Common myeloid progenitor, CD34-positive (primary cell): ENCODE data around the gene DDI2.

Experiments used
- CTCF ChIA-PET: fragments of 350-600 bp; sonication (Branson Sonifier 250); formaldehyde crosslinking; loops from one replicate; lab custom pipeline; 2021; ENCODE audit warnings: antibody characterized with exemption; lab: Charles Lee
- POLR2A ChIA-PET: fragments of 350-600 bp; sonication (Branson Sonifier 250); formaldehyde crosslinking; loops from one replicate; lab custom pipeline; 2021; ENCODE audit warnings: antibody characterized with exemption; lab: Charles Lee
- DNase-seq, 3 donors: peaks; one replicate each; pipeline versions ENCODE4 v3.0.0 to v3.0.0-alpha.2; 2013
- H3K27ac ChIP-seq, 2 experiments: 1 replicate in 1 of 2; 2 replicates in 1 of 2; pipeline ENCODE4 v1.7.0; 2013; ENCODE audit warnings: inconsistent platforms in 2 of 2, low read length in 2 of 2, mild to moderate bottlenecking in 2 of 2, low read depth in 1 of 2, moderate library complexity in 1 of 2; ENCODE audit not compliant: severe bottlenecking in 2 of 2, insufficient read depth in 1 of 2, poor library complexity in 1 of 2
- H3K27me3 ChIP-seq, 5 experiments: replicated peaks in 2 of 5; 1 replicate in 3 of 5; 2 replicates in 2 of 5; pipeline versions ENCODE4 v1.6.1 to v1.7.0; 2013; ENCODE audit warnings: low read length in 4 of 5, mild to moderate bottlenecking in 2 of 5, moderate library complexity in 2 of 5, inconsistent platforms in 1 of 5; ENCODE audit not compliant: insufficient read depth in 5 of 5, control insufficient read depth in 4 of 5
- H3K36me3 ChIP-seq, 4 experiments: 1 replicate in 2 of 4; 2 replicates in 2 of 4; pipeline versions ENCODE4 v1.6.1 to v1.7.0; 2013; ENCODE audit warnings: low read length in 3 of 4, control low read depth in 1 of 4, mild to moderate bottlenecking in 1 of 4; ENCODE audit not compliant: control insufficient read depth in 4 of 4, insufficient read depth in 4 of 4
- H3K4me1 ChIP-seq, 4 experiments: 1 replicate in 3 of 4; 2 replicates in 1 of 4; pipeline versions ENCODE4 v1.6.1 to v1.7.1; 2013; ENCODE audit warnings: low read length in 3 of 4, mild to moderate bottlenecking in 3 of 4, control low read depth in 1 of 4, inconsistent platforms in 1 of 4, moderate library complexity in 1 of 4; ENCODE audit not compliant: control insufficient read depth in 4 of 4, insufficient read depth in 4 of 4; ENCODE audit errors: control extremely low read depth in 1 of 4
- H3K4me3 ChIP-seq, 7 experiments: 1 replicate in 4 of 7; 2 replicates in 3 of 7; pipeline versions ENCODE4 v1.5.1 to v1.7.0; 2013; ENCODE audit warnings: mild to moderate bottlenecking in 7 of 7, low read length in 6 of 7, moderate library complexity in 6 of 7, inconsistent platforms in 2 of 7, low read depth in 2 of 7, control low read depth in 1 of 7; ENCODE audit not compliant: insufficient read depth in 4 of 7, control insufficient read depth in 1 of 7; ENCODE audit errors: extremely low read depth in 1 of 7
- H3K9me3 ChIP-seq, 5 experiments: 1 replicate in 4 of 5; 2 replicates in 1 of 5; pipeline versions ENCODE4 v1.6.1 to v1.7.1; 2013; ENCODE audit warnings: low read length in 4 of 5, mild to moderate bottlenecking in 2 of 5, inconsistent platforms in 1 of 5, low read depth in 1 of 5, moderate library complexity in 1 of 5; ENCODE audit not compliant: control insufficient read depth in 4 of 5, insufficient read depth in 2 of 5; ENCODE audit errors: control extremely low read depth in 1 of 5
- WGBS: methylation state at CpG from one replicate; pipeline ENCODE4 v1.1.5; 2013; ENCODE audit not compliant: insufficient coverage; 5-methylcytosine and 5-hydroxymethylcytosine counted together

Gene DDI2

DNA sequence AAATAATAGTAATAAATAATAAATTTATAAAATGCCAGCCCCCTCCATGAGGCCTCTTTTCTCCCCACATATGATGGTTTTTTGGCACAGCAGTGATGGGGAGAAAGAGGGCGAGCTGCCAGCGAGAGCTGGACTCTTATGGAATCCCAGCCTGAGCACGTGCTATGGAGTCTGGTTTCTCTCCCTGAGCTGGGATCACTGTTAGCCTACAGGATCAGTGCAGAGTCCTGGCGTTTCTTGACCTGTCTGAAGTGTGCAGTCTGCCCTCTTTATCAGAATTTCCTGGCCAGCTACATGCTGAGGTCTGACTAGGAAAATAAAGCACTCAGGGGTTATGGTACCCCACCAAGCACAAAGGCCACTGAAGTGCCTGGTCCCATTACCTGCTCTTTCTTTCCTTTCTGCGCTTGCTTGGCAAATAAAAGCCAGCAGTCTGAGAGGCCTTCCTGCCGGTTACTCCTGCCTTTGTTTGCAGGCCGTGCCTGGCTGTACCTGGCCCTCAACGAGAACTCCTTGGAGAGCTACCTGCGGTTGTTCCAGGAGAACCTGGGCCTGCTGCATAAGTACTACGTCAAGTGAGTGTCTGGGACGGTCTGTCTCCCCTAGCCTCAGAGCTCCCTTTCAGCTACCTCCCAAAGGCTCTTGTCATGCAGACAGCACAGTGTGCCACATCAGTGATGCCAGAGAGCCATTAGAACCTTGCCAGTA is 100.3 kb downstream of the DDI2 start:
- 96% methylated on average over 10 of the region's 11 CpGs for WGBS
- CTCF ChIA-PET: interaction anchor here (1.1 kb wide), 1 partner anchor 122 kb away, joined by 3 read pairs; no protein-coding TSS in a partner anchor

DNA sequence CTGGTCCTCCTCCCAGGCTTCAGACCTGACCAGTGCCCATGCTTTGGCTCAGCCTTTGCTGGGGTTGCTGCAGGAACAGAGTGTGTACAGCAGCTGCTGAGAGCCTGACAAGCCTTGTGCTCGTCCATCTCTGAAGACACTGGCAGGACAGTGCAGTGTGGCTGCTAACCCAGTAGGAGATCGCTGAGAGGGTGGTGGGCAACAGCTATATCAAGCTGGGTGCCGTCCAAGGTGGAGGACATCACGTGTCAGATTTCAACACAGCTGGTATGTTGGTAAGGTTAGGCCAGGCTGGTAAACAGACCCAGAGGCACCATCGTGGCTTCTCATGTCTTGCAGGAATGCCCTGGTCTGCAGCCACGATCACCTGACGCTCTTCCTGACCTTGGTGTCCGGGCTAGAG is 100.9 kb downstream of the DDI2 start:
- Histone ChIP-seq H3K4me3 (no peak overlapping the region), H3K9me3 (no peaks in the 10 kb centered on the region), H3K27ac (no peak overlapping the region), H3K4me1 (no peaks in the 10 kb centered on the region), H3K36me3 (peaks cover 12 to 69% (median 51%) of the 10 kb centered on the region in 4 experiments), H3K27me3 (no peaks in the 10 kb centered on the region)
- 95% methylated on average over 4 of the region's 8 CpGs for WGBS
- CTCF ChIA-PET: interaction anchor here (1.1 kb wide), 1 partner anchor 122 kb away, joined by 3 read pairs; no protein-coding TSS in a partner anchor
- no peak for DNase-seq
- POLR2A ChIA-PET: no interaction called here

More for the DNA sequence above, 100.3 kb downstream of the DDI2 start:
- H3K27me3 ChIP-seq: no peaks in the 10 kb centered on the region
- H3K27ac ChIP-seq: no peak overlapping the region
- peaks cover 12 to 63% (median 48%) of the 10 kb centered on the region in 4 experiments for H3K36me3 ChIP-seq
- H3K4me1 ChIP-seq: no peaks in the 10 kb centered on the region
- H3K4me3 ChIP-seq: no peak overlapping the region
- POLR2A ChIA-PET: interaction anchor here (1.3 kb wide), 1 partner anchor 21 kb away, joined by 3 read pairs; no protein-coding TSS in a partner anchor
- no peak for DNase-seq
- H3K9me3 ChIP-seq: no peaks in the 10 kb centered on the region
